GM19467 (cell line): Measurements from ENCODE around the gene C20orf96.
A peak's percentile ranks its signal among the peaks of the same experiment; 100 is the strongest.

Experiments
- ATAC-seq: cut with Tn5 transposase; IDR thresholded peaks from one replicate; pipeline ENCODE4 v1.9.1; 2021; ENCODE audit warnings: mild to moderate bottlenecking, moderate library complexity; ENCODE audit not compliant: unreplicated experiment

The C20orf96 gene

DNA sequence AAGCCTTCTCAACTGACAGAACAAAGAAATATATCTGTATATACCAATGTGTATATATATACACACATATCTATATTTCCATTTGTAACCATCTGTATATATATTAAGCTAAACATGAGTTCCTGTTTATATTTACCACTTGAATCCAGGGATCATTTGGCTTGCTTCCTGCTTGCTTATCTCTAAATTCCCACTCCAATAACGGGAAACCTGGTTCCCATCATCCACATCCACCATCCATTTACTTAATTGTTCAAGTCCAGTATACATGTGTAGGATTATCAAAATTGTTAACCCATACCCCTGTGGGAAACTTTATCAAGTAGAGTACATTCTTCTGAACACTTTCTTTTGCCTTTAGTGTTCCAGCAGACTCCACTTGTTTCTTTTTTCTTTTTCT is 22.3 kb upstream of the C20orf96 start:
- ATAC-seq: no peak

GRCh38 chr20:312067-312466 is 21.5 kb upstream of the C20orf96 start:
- no peak for ATAC-seq

DNA sequence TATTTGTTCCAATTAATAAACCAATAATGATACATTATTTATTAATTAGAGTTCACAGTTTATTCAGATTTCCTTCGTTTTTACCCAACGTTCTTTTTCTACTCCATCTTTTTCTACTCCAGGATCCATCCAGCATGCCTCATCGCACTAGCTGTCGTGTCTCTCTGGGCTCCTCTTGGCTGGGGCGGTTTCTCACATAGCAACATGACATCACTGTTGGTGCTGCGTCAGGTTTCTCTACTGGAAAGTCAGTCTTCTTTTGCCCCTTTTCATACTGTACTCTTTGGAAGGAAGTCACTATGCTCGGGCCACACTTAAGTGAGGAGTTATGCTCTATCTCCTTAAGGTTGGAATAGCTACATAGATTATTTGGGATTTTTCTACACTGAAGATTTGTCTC is 21.1 kb upstream of the C20orf96 start:
- no peak for ATAC-seq

- no peak for ATAC-seq
Observed at GRCh38 chr20:310645-311044, 20.1 kb upstream of the C20orf96 start.

DNA sequence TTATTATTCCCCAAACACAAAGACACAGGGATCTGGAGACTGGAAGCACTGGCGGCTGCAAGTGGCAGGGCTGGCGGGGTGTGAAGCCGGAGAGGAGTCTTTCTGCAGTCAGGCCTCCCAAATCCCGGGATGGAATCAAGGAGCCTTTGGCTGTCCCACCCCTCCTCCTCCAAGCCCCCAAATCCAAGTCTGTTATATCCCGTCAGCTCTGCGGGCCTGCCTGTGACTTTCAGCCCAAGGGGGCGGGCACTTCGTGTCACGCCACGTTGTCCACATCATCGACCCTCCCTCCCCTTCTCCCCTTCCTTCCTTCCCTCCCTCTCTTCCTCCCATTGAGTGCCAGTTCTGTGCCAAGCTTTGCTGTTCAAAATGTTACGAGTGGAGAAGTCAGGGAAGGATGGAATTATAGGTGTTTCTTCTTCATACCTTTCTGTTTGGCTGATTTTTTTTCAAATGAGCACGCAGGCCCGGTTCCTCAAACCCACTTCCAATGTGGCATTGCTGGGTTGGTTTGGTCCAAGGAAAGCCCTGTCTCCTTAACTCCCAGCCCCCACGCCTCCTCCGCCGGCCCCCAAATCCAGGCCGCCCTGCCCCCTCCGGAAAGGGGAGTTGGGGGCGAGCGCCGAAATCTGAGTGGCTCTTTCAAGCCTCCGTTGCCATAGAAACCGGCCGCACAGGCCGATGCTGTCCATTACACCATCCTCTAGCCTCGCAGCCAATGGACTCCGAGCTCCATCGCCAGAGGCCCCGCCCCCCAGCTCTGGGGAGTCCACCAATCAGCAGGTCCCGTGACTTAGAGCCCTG is 19.5 kb upstream of the C20orf96 start:
- ATAC-seq: peak; percentile 97

GRCh38 chr20:309306-309840 is 18.8 kb upstream of the C20orf96 start:
- ATAC-seq: no peak

GRCh38 chr20:308427-309038 is 18.0 kb upstream of the C20orf96 start:
- ATAC-seq: no peak

- ATAC-seq: no peak
Observed at GRCh38 chr20:305745-306144, 15.2 kb upstream of the C20orf96 start.

GRCh38 chr20:301886-302848 is 11.6 kb upstream of the C20orf96 start:
- no peak for ATAC-seq

DNA sequence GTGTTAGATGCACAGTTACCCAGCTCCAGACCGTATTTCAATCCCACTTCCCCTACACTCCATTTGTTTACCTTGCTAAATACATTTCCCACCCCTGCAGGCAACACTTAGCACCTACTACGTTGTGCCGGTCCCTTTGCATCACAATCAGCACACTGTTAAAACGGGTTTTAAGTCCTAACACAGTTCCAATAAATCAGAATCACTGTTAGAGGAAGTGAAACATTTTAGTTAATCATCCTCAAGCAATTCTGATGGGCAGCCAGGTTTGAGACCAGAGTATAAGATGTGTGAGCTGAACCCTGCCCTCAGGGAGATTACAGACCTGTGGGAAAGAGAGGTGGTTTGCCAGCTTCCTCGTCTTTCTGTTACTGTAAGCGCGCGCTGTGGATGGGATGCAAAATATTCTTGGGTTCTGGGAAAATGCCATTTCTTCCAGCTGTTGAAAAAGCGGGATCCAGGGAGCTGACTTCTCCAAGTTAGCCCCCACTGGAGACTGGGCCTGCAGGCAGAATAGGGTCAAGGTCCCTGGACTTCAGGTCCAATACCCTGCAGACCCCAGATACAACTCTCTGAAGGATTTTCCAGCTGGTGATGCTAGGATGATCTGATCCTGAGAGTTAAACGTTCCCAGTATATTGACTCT is 9.9 kb upstream of the C20orf96 start:
- no peak for ATAC-seq

DNA sequence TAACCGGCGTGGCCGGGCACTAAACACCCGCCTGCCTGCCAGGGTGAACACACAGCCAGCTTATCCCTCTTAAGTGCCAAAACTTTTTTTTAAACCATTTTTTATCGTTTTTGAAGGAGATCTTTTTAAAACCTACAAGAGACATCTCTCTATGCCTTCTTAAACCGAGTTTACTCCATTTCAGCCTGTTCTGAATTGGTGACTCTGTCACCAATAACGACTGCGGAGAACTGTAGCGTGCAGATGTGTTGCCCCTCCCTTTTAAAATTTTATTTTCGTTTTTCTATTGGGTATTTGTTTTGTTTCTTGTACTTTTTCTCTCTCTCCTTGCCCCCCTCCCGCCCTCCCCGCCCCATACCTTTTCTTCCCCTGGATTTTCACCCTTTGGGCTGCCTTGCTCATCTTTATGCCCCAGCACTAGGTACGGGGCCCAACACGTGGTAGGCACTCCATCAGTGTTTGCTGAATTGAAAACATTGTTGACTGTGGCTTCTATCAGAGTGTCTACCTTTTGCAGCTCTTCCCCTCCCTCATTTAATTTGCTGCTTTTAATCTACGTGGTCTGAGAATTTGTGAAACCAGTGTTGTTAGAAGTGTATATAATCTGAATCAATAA is 8.3 kb upstream of the C20orf96 start:
- ATAC-seq: no peak

GRCh38 chr20:297925-298775 is 7.6 kb upstream of the C20orf96 start:
- ATAC-seq: peak; percentile 28

DNA sequence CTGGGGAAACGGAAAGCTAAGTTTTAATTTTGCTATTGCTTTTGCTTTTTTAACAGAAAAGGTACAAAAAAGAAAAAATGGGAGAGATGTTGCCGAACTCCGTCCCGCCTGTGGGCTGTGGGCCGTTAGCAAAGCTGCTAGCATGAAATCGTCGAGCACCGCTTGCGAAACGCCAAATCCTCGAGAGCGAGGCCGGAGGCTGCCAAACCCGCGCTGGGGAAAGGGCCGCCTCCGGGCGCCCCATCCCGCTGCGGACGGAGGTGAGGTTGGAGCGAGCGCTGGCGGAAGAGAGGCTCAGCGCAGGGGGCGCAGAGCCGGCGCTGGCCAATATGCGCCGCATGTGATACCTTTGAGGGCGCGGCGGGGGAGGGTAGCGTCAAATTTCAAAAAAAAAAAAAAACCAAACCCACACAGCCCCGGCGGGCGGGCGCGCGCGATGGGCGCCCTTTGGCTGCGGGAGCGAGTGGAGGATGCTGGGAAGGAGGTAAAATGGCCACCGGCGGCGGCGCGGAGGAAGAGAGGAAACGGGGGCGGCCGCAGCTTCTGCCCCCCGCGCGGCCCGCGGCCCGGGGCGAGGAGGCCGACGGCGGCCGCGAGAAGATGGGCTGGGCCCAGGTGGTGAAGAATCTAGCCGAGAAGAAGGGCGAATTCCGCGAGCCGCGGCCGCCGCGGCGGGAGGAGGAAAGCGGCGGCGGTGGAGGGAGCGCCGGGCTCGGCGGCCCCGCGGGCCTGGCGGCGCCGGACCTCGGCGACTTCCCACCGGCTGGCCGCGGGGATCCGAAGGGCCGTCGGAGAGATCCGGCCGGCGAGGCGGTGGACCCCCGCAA is 6.8 kb upstream of the C20orf96 start, which contains the start of gene ZCCHC3:
ZCCHC3 (plus strand) TSS at position 473 of the 827 bp plus-strand sequence; CDS start at position 490, 17 bp downstream.
- ATAC-seq: peak; percentile 75

GRCh38 chr20:295804-296203 is 5.3 kb upstream of the C20orf96 start:
- no peak for ATAC-seq

DNA sequence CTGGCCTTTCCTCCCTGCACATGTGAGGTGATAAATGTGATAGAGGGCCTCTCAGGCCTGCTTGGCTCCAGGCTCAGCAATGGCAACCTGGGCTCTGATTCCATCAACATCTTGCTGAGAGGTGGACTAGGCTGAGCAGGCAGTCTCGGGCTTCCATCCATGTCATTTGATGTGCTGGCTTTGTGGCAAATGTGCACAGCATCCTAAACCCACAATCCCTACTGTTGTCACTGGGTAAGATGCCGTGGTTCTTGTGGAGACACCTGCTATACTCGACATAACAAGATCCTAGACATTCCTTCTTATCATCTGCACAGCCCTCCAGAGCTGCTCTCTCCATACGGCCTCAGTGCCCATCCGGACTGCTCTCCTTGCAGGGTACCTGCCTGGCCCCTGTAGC is 4.1 kb upstream of the C20orf96 start:
- no peak for ATAC-seq

DNA sequence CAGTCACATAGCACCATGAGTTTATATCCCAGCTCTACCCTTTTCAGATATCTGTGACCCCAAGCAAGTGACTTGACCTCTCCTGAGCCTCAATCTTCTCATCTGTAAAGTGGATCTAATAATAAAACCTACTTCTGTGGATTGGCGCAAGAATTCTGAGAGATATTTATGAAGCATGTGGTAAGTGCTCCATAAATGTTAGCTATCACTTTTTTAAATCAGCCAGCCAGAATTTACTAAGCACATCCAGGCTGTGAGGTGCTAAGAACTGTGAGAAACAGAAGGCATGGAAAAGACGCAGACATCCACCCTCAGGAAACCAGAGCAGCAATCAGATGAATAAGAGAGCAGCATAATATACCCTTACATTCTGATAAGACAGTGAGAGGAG is 862 bp downstream of the C20orf96 start:
- no peak for ATAC-seq

DNA sequence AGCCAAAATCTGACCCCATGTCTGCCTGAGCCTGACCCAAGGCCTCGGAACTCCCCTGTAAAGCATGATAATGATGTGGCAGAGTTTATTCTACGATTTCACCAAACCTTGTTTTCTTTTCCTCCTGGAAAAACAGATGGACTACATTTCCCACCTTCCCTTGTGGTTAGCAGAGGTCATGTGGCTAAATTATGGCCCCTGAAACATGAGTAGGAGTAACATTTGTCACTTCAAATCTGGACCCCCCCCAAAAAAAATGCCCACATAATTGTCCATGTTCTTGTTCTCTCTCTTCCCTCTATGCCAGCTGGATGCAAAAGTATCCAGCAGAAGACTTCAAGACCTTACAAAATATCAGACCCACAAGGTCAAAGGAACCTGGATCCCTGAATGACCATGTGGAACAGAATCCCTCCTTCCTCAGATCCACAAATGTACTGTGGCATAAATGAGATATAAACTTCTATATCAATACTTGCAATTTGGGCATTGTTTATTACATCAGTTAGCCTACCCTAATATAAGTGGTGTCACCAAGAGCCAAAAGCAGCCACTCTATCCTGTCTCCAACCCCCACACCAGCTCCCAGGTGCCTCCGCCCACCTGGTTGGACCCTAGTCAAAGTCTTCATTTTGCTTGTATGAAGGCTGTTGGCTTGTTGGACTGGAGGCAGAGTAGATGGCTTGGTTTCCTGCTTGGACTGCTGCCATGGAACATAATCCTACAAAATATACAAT is 1.4 kb downstream of the C20orf96 start:
- ATAC-seq: no peak

DNA sequence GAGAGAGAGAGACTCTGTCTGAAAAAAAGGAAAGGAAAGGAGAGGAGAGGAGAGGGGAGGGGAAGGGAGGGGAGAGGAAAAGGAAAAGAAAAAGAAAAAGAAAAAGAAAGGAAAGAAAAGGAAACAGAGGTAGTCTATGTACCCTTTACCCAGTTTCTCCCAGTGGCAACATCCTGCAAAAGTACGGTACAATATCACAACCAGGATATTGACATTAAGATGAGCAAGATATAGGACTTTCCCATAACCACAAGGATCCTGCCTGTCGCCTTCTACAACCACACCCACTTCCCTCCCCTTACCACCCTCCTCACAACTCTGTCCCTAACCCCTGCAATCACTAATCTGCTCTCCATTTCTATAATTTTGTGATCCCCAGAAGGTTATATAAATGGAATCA is 4.0 kb downstream of the C20orf96 start:
- no peak for ATAC-seq
